Measurements from ENCODE around the gene LCORL.

LCORL gene

DNA sequence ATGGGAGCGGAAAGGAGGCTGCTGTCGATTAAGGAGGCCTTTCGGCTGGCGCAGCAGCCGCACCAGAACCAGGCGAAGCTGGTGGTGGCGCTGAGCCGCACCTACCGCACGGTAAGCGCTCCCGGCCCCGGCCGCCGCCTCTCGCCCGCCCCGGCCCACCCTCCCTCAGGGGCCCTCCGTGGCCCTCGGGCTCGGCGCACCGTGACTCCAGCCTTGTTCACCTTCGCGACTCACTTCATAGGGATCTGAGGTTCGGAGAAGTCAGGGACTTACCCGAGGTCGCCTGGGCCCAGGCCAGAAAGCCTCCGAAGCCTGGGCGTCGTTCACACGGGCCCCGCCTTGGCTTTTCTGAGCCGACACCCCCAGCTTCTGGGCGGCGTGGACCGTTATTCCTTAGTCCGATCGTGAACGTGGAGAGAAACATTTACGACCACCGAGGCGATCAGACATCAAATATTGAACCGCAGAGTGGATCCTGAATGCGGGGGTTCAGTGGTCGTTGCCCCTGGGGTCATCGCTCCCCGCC, 210.4 kb downstream of the LCORL start:
- peak overlapping the region; percentile 73 for H3K14ac ChIP-seq (ENCODE audit: low read length)
- peak overlapping the region; percentile 41 for H4K8ac ChIP-seq (ENCODE audit: low read depth, low read length)
- H2AK5ac ChIP-seq (ENCODE audit: low read length): no peak overlapping the region
- peak overlapping the region; percentile 89 for H3K4me3 ChIP-seq (ENCODE audit: low read depth, low read length)
- H3K79me2 ChIP-seq (ENCODE audit: control insufficient read depth, insufficient read depth, low read length, poor library complexity): peaks cover 12% of the 10 kb centered on the region
- no peak for DNase-seq
- peak overlapping the region; percentile 45 for H4K91ac ChIP-seq (ENCODE audit: low read depth, low read length)
- no peak overlapping the region for H3K23ac ChIP-seq (ENCODE audit: low read length)
- H2AFZ ChIP-seq (ENCODE audit: insufficient read depth, low read length, poor library complexity): peak overlapping the region; percentile 82
- no peak overlapping the region for H2BK5ac ChIP-seq (ENCODE audit: low read depth, low read length, poor library complexity)
- H3K18ac ChIP-seq (ENCODE audit: low read length): peak overlapping the region; percentile 74
- no CpG with 5 or more reads among the region's 48 CpGs for WGBS (ENCODE audit: extremely low coverage, insufficient coverage, insufficient read length)
- H3K9me3 ChIP-seq (ENCODE audit: insufficient read depth, low read depth, low read length): no peaks in the 10 kb centered on the region
- peak overlapping the region; percentile 35 for H3K4ac ChIP-seq (ENCODE audit: low read depth, low read length)
- peaks cover 5 to 7% of the 10 kb centered on the region in 2 experiments for H3K36me3 ChIP-seq (ENCODE audit: control insufficient read depth in 1 of 2, insufficient read depth in 2 of 2, low read length in 2 of 2)
- H3K27me3 ChIP-seq (ENCODE audit: insufficient read depth, low read length): no peaks in the 10 kb centered on the region
- peak overlapping the region; percentile 58 for H3K27ac ChIP-seq (ENCODE audit: low read depth, low read length)
- no peak overlapping the region for H2BK12ac ChIP-seq (ENCODE audit: low read length)
- peak overlapping the region; percentile 37 for H4K12ac ChIP-seq (ENCODE audit: low read depth, low read length)
- H3K79me1 ChIP-seq (ENCODE audit: low read length): peaks cover 8% of the 10 kb centered on the region
- H3K9ac ChIP-seq (ENCODE audit: low read length): peak overlapping the region; percentile 75
- no peaks in the 10 kb centered on the region for H3K4me1 ChIP-seq (ENCODE audit: control insufficient read depth in 1 of 2, insufficient read depth in 2 of 2, low read length in 2 of 2)
- H2BK120ac ChIP-seq (ENCODE audit: insufficient read depth, low read length, poor library complexity): no peak overlapping the region
- H3K4me2 ChIP-seq (ENCODE audit: low read length): peak overlapping the region; percentile 58

DNA sequence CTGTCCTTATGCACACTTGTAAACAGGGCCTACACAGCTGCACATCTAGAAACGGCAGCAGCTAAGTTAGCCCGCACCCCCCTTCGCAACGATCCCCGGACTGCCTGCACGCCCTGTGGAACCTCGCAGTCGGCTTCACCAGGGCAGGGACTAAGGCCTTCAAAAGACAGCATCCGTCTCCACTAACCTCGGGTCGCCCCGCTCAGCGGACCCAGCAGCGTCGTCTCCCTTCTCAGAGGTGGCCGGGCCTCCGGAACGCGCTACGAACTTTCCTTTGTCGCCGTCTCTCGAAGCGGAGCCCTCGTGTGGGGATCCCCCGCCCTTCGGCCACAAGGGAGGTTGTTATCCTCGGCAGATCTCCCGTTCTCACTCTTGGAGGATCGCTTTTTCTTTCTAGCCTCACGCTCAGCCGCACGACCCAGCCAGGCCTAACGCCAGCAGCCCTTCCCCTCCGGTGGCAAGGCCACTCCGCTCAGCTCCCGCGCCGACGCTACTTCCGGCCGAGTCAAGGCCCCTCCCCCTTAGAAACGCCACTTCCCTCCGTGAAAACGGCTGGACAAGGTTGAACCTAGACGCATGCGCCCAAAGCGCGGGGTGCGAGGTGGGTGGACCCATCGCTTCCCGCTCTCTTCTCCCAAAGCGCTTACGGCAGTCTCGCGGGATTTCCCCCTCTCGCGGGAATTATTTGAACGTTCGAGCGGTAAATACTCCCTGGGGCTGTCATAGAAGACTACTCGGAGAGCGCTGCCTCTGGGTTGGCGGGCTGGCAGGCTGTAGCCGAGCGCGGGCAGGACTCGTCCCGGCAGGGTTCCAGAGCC, 211.1 kb downstream of the LCORL start, which contains the start of the genes DCAF16 and NCAPG:
Gene DCAF16, minus strand, starts transcription at position 498 of the 818 bp plus-strand sequence. CDS start 6,616 bp downstream, outside the sequence.
Gene NCAPG, plus strand, starts transcription at position 720 of the 818 bp plus-strand sequence. CDS start 99 bp downstream, outside the sequence.
- H3K27me3 ChIP-seq (ENCODE audit: insufficient read depth, low read length): no peaks in the 10 kb centered on the region
- peak within 1 kb of the TSS; percentile 85 for H3K27ac ChIP-seq (ENCODE audit: low read depth, low read length)
- H3K4me1 ChIP-seq (ENCODE audit: control insufficient read depth in 1 of 2, insufficient read depth in 2 of 2, low read length in 2 of 2): no peaks in the 10 kb centered on the region
- H3K14ac ChIP-seq (ENCODE audit: low read length): peak within 1 kb of the TSS; percentile 94
- H4K8ac ChIP-seq (ENCODE audit: low read depth, low read length): peak within 1 kb of the TSS; percentile 91
- H2BK5ac ChIP-seq (ENCODE audit: low read depth, low read length, poor library complexity): peak within 1 kb of the TSS; percentile 88
- H4K12ac ChIP-seq (ENCODE audit: low read depth, low read length): peak within 1 kb of the TSS; percentile 37
- DNase-seq: peak; percentile 100
- no peaks in the 10 kb centered on the region for H3K9me3 ChIP-seq (ENCODE audit: insufficient read depth, low read depth, low read length)
- H2AK5ac ChIP-seq (ENCODE audit: low read length): peak within 1 kb of the TSS; percentile 92
- H3K23ac ChIP-seq (ENCODE audit: low read length): no peak within 1 kb of the TSS
- peak within 1 kb of the TSS; percentile 100 for H3K4ac ChIP-seq (ENCODE audit: low read depth, low read length)
- H3K4me3 ChIP-seq (ENCODE audit: low read depth, low read length): peak within 1 kb of the TSS; percentile 89
- peak within 1 kb of the TSS; percentile 98 for H3K4me2 ChIP-seq (ENCODE audit: low read length)
- no CpG with 5 or more reads among the region's 69 CpGs for WGBS (ENCODE audit: extremely low coverage, insufficient coverage, insufficient read length)
- H3K79me2 ChIP-seq (ENCODE audit: control insufficient read depth, insufficient read depth, low read length, poor library complexity): peaks cover 12% of the 10 kb centered on the region
- peak within 1 kb of the TSS; percentile 92 for H3K9ac ChIP-seq (ENCODE audit: low read length)
- H3K18ac ChIP-seq (ENCODE audit: low read length): peak within 1 kb of the TSS; percentile 89
- H2BK12ac ChIP-seq (ENCODE audit: low read length): no peak within 1 kb of the TSS
- H4K91ac ChIP-seq (ENCODE audit: low read depth, low read length): peak within 1 kb of the TSS; percentile 70
- H3K36me3 ChIP-seq (ENCODE audit: control insufficient read depth in 1 of 2, insufficient read depth in 2 of 2, low read length in 2 of 2): peaks cover 3% of the 10 kb centered on the region in 2 experiments
- peaks cover 8% of the 10 kb centered on the region for H3K79me1 ChIP-seq (ENCODE audit: low read length)
- H2BK120ac ChIP-seq (ENCODE audit: insufficient read depth, low read length, poor library complexity): peak within 1 kb of the TSS; percentile 73
- H2AFZ ChIP-seq (ENCODE audit: insufficient read depth, low read length, poor library complexity): peak within 1 kb of the TSS; percentile 93

DNA sequence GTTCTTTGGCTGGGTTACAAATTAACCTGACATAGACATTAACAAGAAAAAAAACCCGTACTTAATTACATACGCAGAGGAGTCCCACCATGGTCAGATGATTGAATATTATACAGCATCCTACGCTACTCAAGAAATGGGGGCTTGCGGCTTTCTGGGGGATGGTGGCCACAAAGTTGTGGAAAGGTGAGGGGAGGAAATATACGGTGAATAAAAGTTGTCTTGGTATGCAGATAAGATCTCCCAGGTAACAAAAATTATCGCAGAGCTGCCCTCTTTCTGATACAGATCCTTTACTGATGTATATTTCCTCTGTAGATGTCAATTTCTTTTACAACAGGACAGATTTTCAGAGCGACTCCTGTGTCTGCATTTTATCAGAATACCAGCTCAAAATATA, 211.9 kb downstream of the LCORL start:
- no peak overlapping the region for H2AK5ac ChIP-seq (ENCODE audit: low read length)
- no peak overlapping the region for H2BK5ac ChIP-seq (ENCODE audit: low read depth, low read length, poor library complexity)
- H3K79me2 ChIP-seq (ENCODE audit: control insufficient read depth, insufficient read depth, low read length, poor library complexity): peaks cover 12% of the 10 kb centered on the region
- H3K9me3 ChIP-seq (ENCODE audit: insufficient read depth, low read depth, low read length): no peaks in the 10 kb centered on the region
- H4K8ac ChIP-seq (ENCODE audit: low read depth, low read length): no peak overlapping the region
- peak overlapping the region; percentile 100 for H3K4ac ChIP-seq (ENCODE audit: low read depth, low read length)
- no peak overlapping the region for H2AFZ ChIP-seq (ENCODE audit: insufficient read depth, low read length, poor library complexity)
- H3K27me3 ChIP-seq (ENCODE audit: insufficient read depth, low read length): no peaks in the 10 kb centered on the region
- H3K4me1 ChIP-seq (ENCODE audit: control insufficient read depth in 1 of 2, insufficient read depth in 2 of 2, low read length in 2 of 2): no peaks in the 10 kb centered on the region
- H4K12ac ChIP-seq (ENCODE audit: low read depth, low read length): no peak overlapping the region
- H3K79me1 ChIP-seq (ENCODE audit: low read length): peaks cover 8% of the 10 kb centered on the region
- H3K4me3 ChIP-seq (ENCODE audit: low read depth, low read length): peak overlapping the region; percentile 66
- no peak overlapping the region for H3K27ac ChIP-seq (ENCODE audit: low read depth, low read length)
- H2BK12ac ChIP-seq (ENCODE audit: low read length): no peak overlapping the region
- H4K91ac ChIP-seq (ENCODE audit: low read depth, low read length): no peak overlapping the region
- no peak overlapping the region for H3K23ac ChIP-seq (ENCODE audit: low read length)
- no peak overlapping the region for H3K14ac ChIP-seq (ENCODE audit: low read length)
- no CpG with 5 or more reads among the region's 7 CpGs for WGBS (ENCODE audit: extremely low coverage, insufficient coverage, insufficient read length)
- H3K18ac ChIP-seq (ENCODE audit: low read length): no peak overlapping the region
- DNase-seq: no peak
- H3K9ac ChIP-seq (ENCODE audit: low read length): peak overlapping the region; percentile 86
- no peak overlapping the region for H2BK120ac ChIP-seq (ENCODE audit: insufficient read depth, low read length, poor library complexity)
- peaks cover 2 to 3% of the 10 kb centered on the region in 2 experiments for H3K36me3 ChIP-seq (ENCODE audit: control insufficient read depth in 1 of 2, insufficient read depth in 2 of 2, low read length in 2 of 2)
- H3K4me2 ChIP-seq (ENCODE audit: low read length): peak overlapping the region; percentile 98

DNA sequence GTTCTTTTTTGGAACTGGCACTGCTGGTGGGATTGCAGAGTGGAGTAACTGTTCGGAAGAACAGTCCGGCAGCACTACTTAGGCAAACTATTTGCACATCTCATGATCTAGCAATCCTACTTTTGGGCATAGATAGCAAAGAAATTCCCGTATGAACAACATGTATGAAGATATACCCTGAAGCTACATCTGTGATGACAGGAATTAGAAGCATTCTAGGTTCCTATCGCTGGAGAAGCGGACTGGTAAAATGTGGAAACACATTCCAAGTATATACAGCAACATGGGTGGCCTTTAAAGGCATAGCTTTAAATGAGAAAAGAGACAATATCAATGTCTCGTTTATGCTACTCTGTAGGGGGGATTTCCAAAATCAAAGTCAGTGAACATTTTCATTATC, 214.1 kb downstream of the LCORL start:
- Histone ChIP-seq H3K27me3 (ENCODE audit: insufficient read depth, low read length) (no peaks in the 10 kb centered on the region), H2AFZ (ENCODE audit: insufficient read depth, low read length, poor library complexity) (no peak overlapping the region), H3K4ac (ENCODE audit: low read depth, low read length) (peak overlapping the region; percentile 58), H3K9me3 (ENCODE audit: insufficient read depth, low read depth, low read length) (no peaks in the 10 kb centered on the region), H4K12ac (ENCODE audit: low read depth, low read length) (no peak overlapping the region), H4K8ac (ENCODE audit: low read depth, low read length) (no peak overlapping the region), H3K4me2 (ENCODE audit: low read length) (no peak overlapping the region), H3K18ac (ENCODE audit: low read length) (no peak overlapping the region), H3K27ac (ENCODE audit: low read depth, low read length) (no peak overlapping the region), H2BK12ac (ENCODE audit: low read length) (no peak overlapping the region), H3K4me1 (ENCODE audit: control insufficient read depth in 1 of 2, insufficient read depth in 2 of 2, low read length in 2 of 2) (no peaks in the 10 kb centered on the region), H3K14ac (ENCODE audit: low read length) (no peak overlapping the region), H2AK5ac (ENCODE audit: low read length) (no peak overlapping the region), H3K23ac (ENCODE audit: low read length) (no peak overlapping the region), H2BK120ac (ENCODE audit: insufficient read depth, low read length, poor library complexity) (no peak overlapping the region), H2BK5ac (ENCODE audit: low read depth, low read length, poor library complexity) (no peak overlapping the region), H4K91ac (ENCODE audit: low read depth, low read length) (no peak overlapping the region), H3K36me3 (ENCODE audit: control insufficient read depth in 1 of 2, insufficient read depth in 2 of 2, low read length in 2 of 2) (peaks cover 6 to 17% of the 10 kb centered on the region in 2 experiments), H3K79me2 (ENCODE audit: control insufficient read depth, insufficient read depth, low read length, poor library complexity) (peaks cover 12% of the 10 kb centered on the region), H3K4me3 (ENCODE audit: low read depth, low read length) (no peak overlapping the region), H3K9ac (ENCODE audit: low read length) (no peak overlapping the region), H3K79me1 (ENCODE audit: low read length) (peaks cover 8% of the 10 kb centered on the region)
- peak; percentile 66 to 94 for DNase-seq
- no CpG with 5 or more reads among the region's 6 CpGs for WGBS (ENCODE audit: extremely low coverage, insufficient coverage, insufficient read length)

All from trophoblast cell (in vitro differentiated cells and primary cell).